Progenitor cell of endocrine pancreas (in vitro differentiated cells): ENCODE results near the gene RRAD. TPM values are rescaled to one million over a fixed set of nuclear protein-coding genes. Genes with fewer than 3 reads are reported as not detected.
"Not testable (repeated sequence)": the region's sequence is repeated elsewhere in the genome, so short reads cannot be mapped to it uniquely, and the experiment has no call there.

Experiments used
- DNase-seq: peaks from one replicate; pipeline ENCODE4 v3.0.0; 2021; ENCODE audit warnings: low spot score; ENCODE audit not compliant: unreplicated experiment
- H3K27ac Mint-ChIP-seq: 2 replicates; pipeline ENCODE4 v1.8.0; 2021; ENCODE audit warnings: mild to moderate bottlenecking, moderate library complexity, mixed read lengths
- H3K27me3 Mint-ChIP-seq: 2 replicates; pipeline ENCODE4 v1.8.0; 2021; ENCODE audit warnings: mixed read lengths
- H3K36me3 Mint-ChIP-seq: 2 replicates; pipeline ENCODE4 v1.8.0; 2022; ENCODE audit warnings: mixed read lengths; ENCODE audit not compliant: insufficient read depth
- H3K4me1 Mint-ChIP-seq: 2 replicates; pipeline ENCODE4 v1.8.0; 2021; ENCODE audit warnings: low read depth, mixed read lengths
- H3K4me3 Mint-ChIP-seq: 2 replicates; pipeline ENCODE4 v1.8.0; 2021; ENCODE audit warnings: low read depth, mild to moderate bottlenecking, moderate library complexity, mixed read lengths
- H3K9me3 Mint-ChIP-seq: 2 replicates; pipeline ENCODE4 v1.8.0; 2021; ENCODE audit warnings: low read depth, mixed read lengths
- total RNA-seq: library from RNA; stranded (reverse); gene quantifications from 2 replicates; pipeline ENCODE4 v1.2.1, GENCODE V29; 2021
- TF ChIP-seq, protein P1 (sequence below): fragments of 200-600 bp; sonication (generic); IDR thresholded peaks from one replicate; pipeline ENCODE4 v1.5.0; 2021; ENCODE audit warnings: antibody characterized with exemption, mild to moderate bottlenecking; ENCODE audit not compliant: unreplicated experiment

Gene RRAD
- total RNA-seq, 1 donor from 2014 or later: 0.36 TPM

DNA sequence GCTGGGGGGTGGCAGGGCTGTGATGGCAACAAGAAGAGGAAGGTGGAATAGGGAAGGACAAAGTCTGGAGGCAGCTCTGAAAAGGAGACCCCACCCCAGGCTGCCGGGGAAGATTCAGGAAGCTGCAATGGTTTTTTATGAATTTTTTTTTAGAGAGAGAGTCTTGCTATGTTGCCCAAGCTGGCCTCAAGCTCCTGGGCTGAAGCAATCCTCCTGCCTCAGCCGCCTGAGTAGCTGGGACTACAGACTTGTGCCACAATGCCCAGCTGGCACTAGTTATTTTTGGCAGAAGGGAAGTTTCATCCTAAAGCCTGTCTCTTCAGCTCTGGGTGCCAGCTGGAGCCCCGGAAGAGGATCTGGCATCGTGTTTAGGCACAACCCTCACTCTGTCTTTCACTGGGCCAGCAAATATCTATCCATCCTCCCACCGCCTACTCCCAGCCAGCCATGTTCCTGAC lies 34.4 kb upstream of the RRAD start:
- Mint-ChIP-seq H3K4me3 (no peak overlapping the region), H3K9me3 (no peaks in the 10 kb centered on the region), H3K4me1 (peaks cover 2% of the 10 kb centered on the region), H3K27ac (no peak overlapping the region), H3K27me3 (peaks cover 27% of the 10 kb centered on the region), H3K36me3 (no peaks in the 10 kb centered on the region)
- TF ChIP-seq, protein P1, sequence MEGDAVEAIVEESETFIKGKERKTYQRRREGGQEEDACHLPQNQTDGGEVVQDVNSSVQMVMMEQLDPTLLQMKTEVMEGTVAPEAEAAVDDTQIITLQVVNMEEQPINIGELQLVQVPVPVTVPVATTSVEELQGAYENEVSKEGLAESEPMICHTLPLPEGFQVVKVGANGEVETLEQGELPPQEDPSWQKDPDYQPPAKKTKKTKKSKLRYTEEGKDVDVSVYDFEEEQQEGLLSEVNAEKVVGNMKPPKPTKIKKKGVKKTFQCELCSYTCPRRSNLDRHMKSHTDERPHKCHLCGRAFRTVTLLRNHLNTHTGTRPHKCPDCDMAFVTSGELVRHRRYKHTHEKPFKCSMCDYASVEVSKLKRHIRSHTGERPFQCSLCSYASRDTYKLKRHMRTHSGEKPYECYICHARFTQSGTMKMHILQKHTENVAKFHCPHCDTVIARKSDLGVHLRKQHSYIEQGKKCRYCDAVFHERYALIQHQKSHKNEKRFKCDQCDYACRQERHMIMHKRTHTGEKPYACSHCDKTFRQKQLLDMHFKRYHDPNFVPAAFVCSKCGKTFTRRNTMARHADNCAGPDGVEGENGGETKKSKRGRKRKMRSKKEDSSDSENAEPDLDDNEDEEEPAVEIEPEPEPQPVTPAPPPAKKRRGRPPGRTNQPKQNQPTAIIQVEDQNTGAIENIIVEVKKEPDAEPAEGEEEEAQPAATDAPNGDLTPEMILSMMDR: no peak
- no peak for DNase-seq

DNA sequence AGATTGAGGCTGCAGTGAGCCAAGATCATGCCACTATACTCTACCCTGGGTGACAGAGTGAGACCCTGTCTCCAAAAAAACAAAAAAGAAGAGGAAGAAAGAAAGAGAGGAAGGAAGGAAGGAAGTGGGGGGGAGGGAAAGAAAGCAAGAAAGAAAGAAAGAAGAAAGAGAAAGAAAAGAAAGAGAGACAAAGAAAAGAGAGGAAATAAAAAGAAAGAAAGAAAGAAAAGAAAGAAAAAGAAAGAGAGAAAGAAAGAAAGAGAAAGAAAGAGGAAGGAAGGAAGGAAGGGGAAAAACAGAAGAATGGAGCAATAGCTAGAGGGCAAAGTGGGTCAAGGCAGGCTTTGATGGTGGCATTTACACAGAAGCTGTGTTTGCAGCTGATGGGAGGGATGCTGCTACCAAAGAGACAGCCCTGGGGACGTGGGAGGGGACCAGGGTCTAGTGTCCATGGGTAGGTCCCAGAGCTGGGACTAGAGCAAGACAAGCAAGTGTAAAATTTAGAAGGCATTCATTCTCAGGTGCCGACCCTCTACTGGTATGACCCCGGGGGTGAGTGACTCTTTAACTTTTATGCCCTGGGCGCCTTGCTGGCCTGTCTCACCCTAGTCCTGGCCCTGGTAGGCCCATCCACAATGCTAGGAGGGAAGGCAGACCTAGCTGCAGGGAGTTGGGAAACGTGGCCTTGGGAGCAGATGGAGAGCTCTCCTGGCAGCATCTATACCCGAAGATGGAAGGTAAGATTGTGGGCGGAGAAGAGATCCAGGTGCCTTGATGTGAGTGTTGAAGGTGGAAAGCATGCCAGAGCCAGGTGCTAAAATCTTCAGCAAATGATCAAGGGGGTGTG lies 33.7 kb upstream of the RRAD start:
- H3K4me3 Mint-ChIP-seq: no peak overlapping the region
- H3K27me3 Mint-ChIP-seq: peaks cover 24% of the 10 kb centered on the region
- H3K9me3 Mint-ChIP-seq: no peaks in the 10 kb centered on the region
- H3K36me3 Mint-ChIP-seq: no peaks in the 10 kb centered on the region
- H3K27ac Mint-ChIP-seq: no peak overlapping the region
- no peak for DNase-seq
- peaks cover 2% of the 10 kb centered on the region for H3K4me1 Mint-ChIP-seq
- TF ChIP-seq, protein P1: no peak

DNA sequence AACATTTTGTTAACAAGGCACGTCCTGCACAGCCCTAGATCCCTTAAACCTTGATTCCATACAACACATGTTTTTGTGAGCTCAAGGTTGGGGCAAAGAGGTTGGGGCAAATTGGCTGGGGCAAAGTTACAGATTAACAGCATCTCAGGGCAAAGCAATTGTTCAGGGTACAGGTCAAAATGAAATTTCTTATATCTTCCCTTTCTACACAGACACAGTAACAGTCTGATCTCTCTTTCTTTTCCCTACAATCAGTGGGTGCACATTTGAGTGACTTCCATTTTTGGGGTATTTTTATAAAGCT lies 30.8 kb upstream of the RRAD start:
- H3K4me3 Mint-ChIP-seq, DNase-seq, H3K27ac Mint-ChIP-seq, H3K4me1 Mint-ChIP-seq, H3K9me3 Mint-ChIP-seq, H3K36me3 Mint-ChIP-seq: not testable (repeated sequence)
- H3K27me3 Mint-ChIP-seq: peaks cover 27% of the 10 kb centered on the region

DNA sequence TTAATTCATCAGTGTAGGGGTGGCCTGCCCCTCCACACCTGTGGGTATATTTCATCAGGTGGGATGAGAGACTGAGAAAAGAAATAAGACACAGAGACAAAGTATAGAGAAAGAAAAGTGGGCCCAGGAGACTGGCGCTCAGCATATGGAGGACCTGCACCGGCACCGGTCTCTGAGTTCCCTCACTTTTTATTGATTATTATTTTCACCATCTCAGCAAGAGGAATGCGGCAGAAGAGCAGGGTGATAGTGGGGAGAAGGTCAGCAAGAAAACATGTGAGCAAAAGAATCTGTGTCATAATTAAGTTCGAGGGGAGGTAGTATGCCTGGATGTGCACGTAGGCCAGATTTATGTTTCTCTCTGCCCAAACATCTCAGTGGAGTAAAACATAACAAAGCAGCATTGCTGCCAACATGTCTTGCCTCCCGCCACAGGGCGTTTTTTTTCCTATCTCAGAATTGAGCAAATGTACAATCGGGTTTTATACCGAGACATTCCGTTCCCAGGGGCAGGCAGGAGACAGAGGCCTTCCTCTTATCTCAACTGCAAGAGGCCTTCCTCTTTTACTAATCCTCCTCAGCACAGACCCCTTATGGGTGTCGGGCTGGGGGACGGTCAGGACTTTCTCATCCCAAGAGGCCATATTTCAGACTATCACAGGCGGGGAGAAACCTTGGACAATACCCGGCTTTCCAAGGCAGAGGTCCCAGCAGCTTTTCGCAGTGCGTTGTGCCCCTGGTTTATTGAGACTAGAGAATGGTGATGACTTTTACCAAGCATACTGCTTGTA lies 30.2 kb upstream of the RRAD start:
- not testable (repeated sequence) for H3K4me3 Mint-ChIP-seq, DNase-seq, H3K4me1 Mint-ChIP-seq, H3K27ac Mint-ChIP-seq, H3K9me3 Mint-ChIP-seq, H3K36me3 Mint-ChIP-seq
- H3K27me3 Mint-ChIP-seq: peaks cover 28% of the 10 kb centered on the region

DNA sequence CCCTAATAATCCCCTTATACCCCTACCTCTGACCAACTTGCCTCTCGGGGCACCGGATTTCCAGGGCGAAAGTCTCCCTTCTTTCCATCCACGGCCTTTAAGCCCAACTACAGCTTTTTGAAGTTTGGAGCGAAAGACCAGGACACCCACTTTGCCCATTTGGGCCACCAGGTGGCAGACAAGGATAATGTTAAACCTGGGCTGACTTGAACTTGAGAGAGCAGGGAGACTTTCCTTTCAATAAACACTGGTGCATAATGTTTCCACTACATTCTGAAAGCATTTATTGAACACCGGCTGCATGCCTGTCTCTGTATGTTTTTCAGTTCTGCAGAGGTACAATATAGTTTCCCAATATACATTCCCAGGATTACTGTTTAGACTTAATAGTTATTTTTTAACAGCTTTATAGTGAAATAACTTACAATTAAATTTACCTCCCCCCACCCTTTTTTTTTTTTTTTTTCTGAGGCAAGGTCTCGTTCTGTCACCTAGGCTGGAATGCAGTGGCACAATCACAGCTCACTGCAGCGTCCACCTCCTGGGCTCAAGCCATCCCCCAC lies 28.8 kb upstream of the RRAD start:
- no peaks in the 10 kb centered on the region for H3K36me3 Mint-ChIP-seq
- peaks cover 4% of the 10 kb centered on the region for H3K9me3 Mint-ChIP-seq
- H3K4me3 Mint-ChIP-seq: no peak overlapping the region
- DNase-seq: peak; percentile 67
- H3K27ac Mint-ChIP-seq: no peak overlapping the region
- TF ChIP-seq, protein P1: peak; percentile 82
- H3K4me1 Mint-ChIP-seq: peaks cover 4% of the 10 kb centered on the region
- H3K27me3 Mint-ChIP-seq: peaks cover 28% of the 10 kb centered on the region

DNA sequence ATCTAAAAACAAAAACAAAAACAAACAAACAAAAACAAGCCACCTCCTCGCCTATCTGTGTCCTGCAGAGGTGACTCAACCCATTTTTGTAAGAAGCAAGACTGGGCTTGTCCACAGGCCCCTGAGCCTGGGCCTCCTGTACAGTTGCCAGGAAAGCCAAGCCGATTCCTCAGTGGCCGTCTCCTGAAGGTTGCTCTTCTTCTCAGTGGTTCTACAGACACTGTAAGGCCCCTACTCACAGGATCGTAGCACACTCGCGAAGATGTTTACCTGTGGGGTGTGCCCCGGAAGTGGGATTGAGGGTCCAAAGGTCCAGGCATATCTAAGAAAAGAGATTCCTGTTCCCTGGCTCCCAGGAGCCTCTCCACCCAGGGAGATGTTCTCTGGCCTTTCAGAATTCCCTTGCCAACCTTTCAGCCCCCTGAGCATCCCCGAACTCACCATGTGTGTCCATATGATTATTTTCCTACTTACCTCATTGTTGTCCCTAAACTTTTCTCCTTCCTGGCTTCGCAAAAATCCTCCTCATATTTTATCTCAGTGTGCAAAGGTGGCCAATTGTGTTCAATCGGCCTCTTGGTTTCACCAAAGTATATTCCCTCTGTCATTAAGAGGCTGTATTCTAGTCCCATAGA lies 28.2 kb upstream of the RRAD start:
- peaks cover 4% of the 10 kb centered on the region for H3K9me3 Mint-ChIP-seq
- TF ChIP-seq, protein P1: no peak
- H3K27ac Mint-ChIP-seq: no peak overlapping the region
- H3K4me1 Mint-ChIP-seq: peaks cover 4% of the 10 kb centered on the region
- H3K36me3 Mint-ChIP-seq: no peaks in the 10 kb centered on the region
- H3K4me3 Mint-ChIP-seq: no peak overlapping the region
- no peak for DNase-seq
- peaks cover 22% of the 10 kb centered on the region for H3K27me3 Mint-ChIP-seq
